KMS-11 (cell line): ENCODE data around the gene DDX27.

Experiments
- H2AFZ ChIP-seq: fragments of 200-600 bp; sonication (generic); 2 replicates; pipeline ENCODE4 v1.6.1; 2016; ENCODE audit warnings: antibody characterized with exemption, mixed run types, low read depth
- H3K27ac ChIP-seq: fragments of 200-600 bp; sonication (generic); 2 replicates; pipeline ENCODE4 v1.6.1; 2016; ENCODE audit warnings: mild to moderate bottlenecking, mixed run types
- H3K27me3 ChIP-seq: fragments of 200-600 bp; sonication (generic); 2 replicates; pipeline ENCODE4 v1.6.1; 2017; ENCODE audit warnings: mild to moderate bottlenecking, low read depth, mixed run types, moderate library complexity; ENCODE audit not compliant: insufficient read depth
- H3K36me3 ChIP-seq: fragments of 200-600 bp; sonication (generic); 2 replicates; pipeline ENCODE4 v1.6.1; 2017; ENCODE audit warnings: mild to moderate bottlenecking, mixed run types; ENCODE audit not compliant: insufficient read depth
- H3K4me1 ChIP-seq: fragments of 200-600 bp; sonication (generic); 2 replicates; pipeline ENCODE4 v1.6.1; 2016; ENCODE audit warnings: mild to moderate bottlenecking, low read depth, mixed run types; ENCODE audit not compliant: poor library complexity, severe bottlenecking
- H3K4me2 ChIP-seq: fragments of 200-600 bp; sonication (generic); 2 replicates; pipeline ENCODE4 v1.7.0; 2016; ENCODE audit warnings: mild to moderate bottlenecking, mixed run types
- H3K4me3 ChIP-seq: fragments of 200-600 bp; sonication (generic); IDR thresholded peaks from 2 replicates; pipeline ENCODE4 v1.6.1; 2017; ENCODE audit warnings: low read depth, low read length, mixed read lengths; ENCODE audit not compliant: insufficient read depth
- H3K79me2 ChIP-seq: fragments of 200-600 bp; sonication (generic); 2 replicates; pipeline ENCODE4 v1.6.1; 2016; ENCODE audit warnings: low read depth, mixed run types; ENCODE audit not compliant: insufficient read depth
- H3K9ac ChIP-seq: fragments of 200-600 bp; sonication (generic); 2 replicates; pipeline ENCODE4 v1.6.1; 2016; ENCODE audit warnings: mild to moderate bottlenecking, mixed run types
- H4K20me1 ChIP-seq: fragments of 200-600 bp; sonication (generic); 2 replicates; pipeline ENCODE4 v1.6.1; 2016; ENCODE audit warnings: mild to moderate bottlenecking, mixed run types; ENCODE audit not compliant: insufficient read depth
- TF ChIP-seq, protein P1 (sequence below): fragments of 200-600 bp; sonication (generic); conservative IDR thresholded peaks from 2 replicates; pipeline ENCODE4 v1.6.1; 2017; ENCODE audit warnings: low read depth, mild to moderate bottlenecking, antibody characterized with exemption, low read length, moderate library complexity, mixed read lengths

The DDX27 gene

DNA sequence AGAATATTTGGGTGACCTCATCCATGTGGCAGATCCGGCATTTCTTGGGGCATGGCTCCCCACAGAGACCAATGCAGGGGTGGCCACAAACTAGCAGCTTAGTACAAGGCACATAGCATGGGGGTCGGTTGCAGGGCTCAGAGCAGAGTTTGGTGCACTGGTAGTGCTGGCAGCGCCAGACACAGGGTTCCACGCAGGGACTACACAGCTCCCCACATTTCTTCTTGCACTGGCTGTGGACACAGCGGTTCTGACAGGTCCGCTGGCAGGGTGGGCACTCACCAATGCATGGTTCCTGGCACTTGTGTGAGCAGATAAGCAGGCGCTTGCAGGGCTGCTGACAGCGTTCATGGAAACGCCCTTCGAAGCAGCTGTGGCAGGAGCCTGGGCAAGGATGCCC is 29.1 kb downstream of the DDX27 start:
- Histone ChIP-seq H3K4me3 (no peak overlapping the region), H3K9ac (no peak overlapping the region), H3K27ac (no peak overlapping the region), H3K4me2 (no peak overlapping the region), H3K27me3 (no peaks in the 10 kb centered on the region), H2AFZ (no peak overlapping the region), H3K36me3 (peaks cover 5% of the 10 kb centered on the region; the same call in 1 of the 2 replicates), H3K4me1 (no peaks in the 10 kb centered on the region), H3K79me2 (no peaks in the 10 kb centered on the region), H4K20me1 (no peaks in the 10 kb centered on the region)
- TF ChIP-seq, protein P1, sequence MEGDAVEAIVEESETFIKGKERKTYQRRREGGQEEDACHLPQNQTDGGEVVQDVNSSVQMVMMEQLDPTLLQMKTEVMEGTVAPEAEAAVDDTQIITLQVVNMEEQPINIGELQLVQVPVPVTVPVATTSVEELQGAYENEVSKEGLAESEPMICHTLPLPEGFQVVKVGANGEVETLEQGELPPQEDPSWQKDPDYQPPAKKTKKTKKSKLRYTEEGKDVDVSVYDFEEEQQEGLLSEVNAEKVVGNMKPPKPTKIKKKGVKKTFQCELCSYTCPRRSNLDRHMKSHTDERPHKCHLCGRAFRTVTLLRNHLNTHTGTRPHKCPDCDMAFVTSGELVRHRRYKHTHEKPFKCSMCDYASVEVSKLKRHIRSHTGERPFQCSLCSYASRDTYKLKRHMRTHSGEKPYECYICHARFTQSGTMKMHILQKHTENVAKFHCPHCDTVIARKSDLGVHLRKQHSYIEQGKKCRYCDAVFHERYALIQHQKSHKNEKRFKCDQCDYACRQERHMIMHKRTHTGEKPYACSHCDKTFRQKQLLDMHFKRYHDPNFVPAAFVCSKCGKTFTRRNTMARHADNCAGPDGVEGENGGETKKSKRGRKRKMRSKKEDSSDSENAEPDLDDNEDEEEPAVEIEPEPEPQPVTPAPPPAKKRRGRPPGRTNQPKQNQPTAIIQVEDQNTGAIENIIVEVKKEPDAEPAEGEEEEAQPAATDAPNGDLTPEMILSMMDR = no peak

GRCh38 chr20:49248879-49249665 is 29.9 kb downstream of the DDX27 start:
- H3K79me2 ChIP-seq = no peaks in the 10 kb centered on the region
- TF ChIP-seq, protein P1 = no peak
- H4K20me1 ChIP-seq = no peaks in the 10 kb centered on the region
- peaks cover 8% of the 10 kb centered on the region; the same call in 1 of the 2 replicates for H3K36me3 ChIP-seq
- no peak overlapping the region for H3K9ac ChIP-seq
- H3K27ac ChIP-seq = no peak overlapping the region
- H3K4me1 ChIP-seq = no peaks in the 10 kb centered on the region
- no peak overlapping the region for H3K4me2 ChIP-seq
- no peak overlapping the region for H2AFZ ChIP-seq
- no peaks in the 10 kb centered on the region for H3K27me3 ChIP-seq
- no peak overlapping the region for H3K4me3 ChIP-seq

DNA sequence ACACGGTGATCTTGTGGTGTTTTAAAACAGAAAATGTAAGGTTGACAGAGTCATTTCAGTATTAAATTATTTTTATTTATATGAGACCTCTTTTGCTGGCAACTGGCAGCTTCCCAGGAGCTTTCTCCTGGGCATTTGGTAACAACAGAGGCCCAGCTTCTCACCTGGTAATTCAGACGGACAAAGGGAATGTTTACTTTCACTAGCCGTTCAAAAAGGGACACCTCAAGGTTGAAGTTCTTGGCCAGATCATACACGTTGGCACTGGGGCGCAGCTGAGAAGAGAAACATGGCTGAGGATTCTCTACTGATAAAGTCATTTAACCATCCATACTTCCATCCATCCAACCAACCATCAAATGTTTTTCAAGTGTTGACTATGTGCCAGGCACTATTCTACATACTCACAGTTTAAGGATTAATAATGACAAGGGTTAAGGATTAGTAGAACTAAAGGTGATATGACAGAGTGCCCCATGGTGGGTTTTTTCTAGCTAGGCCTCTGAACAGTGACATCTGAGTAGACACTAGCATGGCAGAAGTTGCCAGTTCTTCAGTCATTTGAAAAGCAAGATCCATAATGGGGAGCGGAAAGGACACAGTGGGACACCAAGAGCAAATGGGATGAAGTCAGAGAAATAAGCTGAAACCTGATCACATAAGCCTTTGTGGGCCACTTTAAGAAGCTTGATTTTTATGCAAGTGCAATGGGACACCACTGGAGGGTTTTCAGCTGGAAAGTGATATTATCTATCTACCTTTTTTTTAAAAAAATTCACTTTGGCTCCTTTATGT is 33.5 kb downstream of the DDX27 start:
- H3K36me3 ChIP-seq = peaks cover 8% of the 10 kb centered on the region; the same call in 1 of the 2 replicates
- H3K4me2 ChIP-seq = no peak overlapping the region
- no peaks in the 10 kb centered on the region for H4K20me1 ChIP-seq
- H3K27ac ChIP-seq = no peak overlapping the region
- TF ChIP-seq, protein P1 = no peak
- no peak overlapping the region for H3K9ac ChIP-seq
- no peaks in the 10 kb centered on the region for H3K27me3 ChIP-seq
- H2AFZ ChIP-seq = no peak overlapping the region
- H3K79me2 ChIP-seq = no peaks in the 10 kb centered on the region
- H3K4me3 ChIP-seq = no peak overlapping the region
- H3K4me1 ChIP-seq = no peaks in the 10 kb centered on the region

DNA sequence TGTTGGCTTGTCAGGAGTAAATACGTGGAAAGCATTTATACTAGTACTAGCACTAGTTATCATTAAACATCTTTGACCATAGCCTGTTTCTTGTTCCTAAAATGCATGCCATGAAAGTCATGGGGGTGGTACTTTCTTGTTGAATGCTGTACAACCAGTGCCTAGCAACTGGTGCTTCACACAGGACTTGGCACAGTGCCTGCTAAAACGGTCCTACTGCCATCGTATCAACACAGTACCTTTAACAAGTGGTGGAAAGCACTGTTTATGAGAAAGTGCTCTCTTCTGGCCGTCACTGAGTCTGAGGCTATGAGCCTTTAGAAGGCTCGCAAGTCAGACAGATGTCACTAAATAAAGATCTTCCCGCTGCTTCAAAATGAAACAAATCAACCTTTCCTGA is 37.0 kb downstream of the DDX27 start:
- Histone ChIP-seq H3K4me3 (no peak overlapping the region), H4K20me1 (no peaks in the 10 kb centered on the region), H2AFZ (no peak overlapping the region), H3K4me1 (no peaks in the 10 kb centered on the region), H3K27ac (no peak overlapping the region), H3K79me2 (no peaks in the 10 kb centered on the region), H3K4me2 (no peak overlapping the region), H3K36me3 (peaks cover 3% of the 10 kb centered on the region; the same call in 1 of the 2 replicates), H3K9ac (no peak overlapping the region), H3K27me3 (no peaks in the 10 kb centered on the region)
- TF ChIP-seq, protein P1 = no peak
